GM23338 (cell line): ENCODE measurements around the gene SLC41A2. TPM values are rescaled to one million over a fixed set of nuclear protein-coding genes. Genes with fewer than 3 reads are reported as not detected.

ENCODE experiments used
- ATAC-seq: fragments of 200-7000 bp; cut with Tn5 transposase; 3 replicates; pipeline ENCODE4 v1.9.1; 2020
- DNase-seq: peaks from one replicate; pipeline ENCODE4 v3.0.0-alpha.2; 2015; ENCODE audit warnings: low spot score
- H2AFZ ChIP-seq: fragments of 200-600 bp; sonication (generic); 2 replicates; pipeline ENCODE4 v1.8.0; 2016; ENCODE audit warnings: antibody characterized with exemption, mild to moderate bottlenecking, moderate library complexity
- H3F3A ChIP-seq: fragments of 200-600 bp; sonication (generic); replicated peaks from 2 replicates; pipeline ENCODE4 v1.8.0; 2017; ENCODE audit warnings: antibody characterized with exemption, mixed run types, low read depth
- H3K27ac ChIP-seq: fragments of 200-600 bp; sonication (generic); 2 replicates; pipeline ENCODE4 v1.6.1; 2016; ENCODE audit warnings: low read depth
- H3K27me3 ChIP-seq: fragments of 200-600 bp; sonication (generic); 2 replicates; pipeline ENCODE4 v1.8.0; 2016; ENCODE audit warnings: mild to moderate bottlenecking, mixed run types, moderate library complexity; ENCODE audit not compliant: insufficient read depth
- H3K36me3 ChIP-seq: fragments of 200-600 bp; sonication (generic); 2 replicates; pipeline ENCODE4 v1.8.0; 2016; ENCODE audit warnings: mild to moderate bottlenecking; ENCODE audit not compliant: insufficient read depth
- H3K4me1 ChIP-seq: fragments of 200-600 bp; sonication (generic); 2 replicates; pipeline ENCODE4 v1.8.0; 2016; ENCODE audit warnings: mild to moderate bottlenecking, moderate library complexity; ENCODE audit not compliant: insufficient read depth
- H3K4me2 ChIP-seq: fragments of 200-600 bp; sonication (generic); 2 replicates; pipeline ENCODE4 v1.7.1; 2017; ENCODE audit warnings: mixed run types
- H3K4me3 ChIP-seq: fragments of 200-600 bp; sonication (generic); 2 replicates; pipeline ENCODE4 v1.6.1; 2016; ENCODE audit warnings: mixed run types
- H3K79me2 ChIP-seq: fragments of 200-600 bp; sonication (generic); replicated peaks from 2 replicates; pipeline ENCODE4 v1.8.0; 2017; ENCODE audit warnings: mild to moderate bottlenecking; ENCODE audit not compliant: insufficient read depth
- H3K9me2 ChIP-seq: fragments of 200-600 bp; sonication (generic); 2 replicates; pipeline ENCODE4 v1.8.0; 2017; ENCODE audit not compliant: insufficient read depth
- H4K20me1 ChIP-seq: fragments of 200-600 bp; sonication (generic); replicated peaks from 2 replicates; pipeline ENCODE4 v1.8.0; 2017; ENCODE audit warnings: mild to moderate bottlenecking; ENCODE audit not compliant: insufficient read depth
- H3K27ac Mint-ChIP-seq: 2 replicates; pipeline ENCODE4 v1.8.0; 2020; ENCODE audit warnings: inconsistent platforms, mild to moderate bottlenecking, moderate library complexity, mixed read lengths
- H3K27me3 Mint-ChIP-seq: 3 replicates; pipeline ENCODE4 v1.8.0; 2022; ENCODE audit warnings: low read depth, mild to moderate bottlenecking, moderate library complexity, mixed read lengths, inconsistent platforms; ENCODE audit not compliant: insufficient read depth, poor library complexity
- H3K36me3 Mint-ChIP-seq: 3 replicates; pipeline ENCODE4 v1.8.0; 2021; ENCODE audit warnings: low read depth, mild to moderate bottlenecking, inconsistent platforms, moderate library complexity, mixed read lengths
- H3K4me1 Mint-ChIP-seq: 3 replicates; pipeline ENCODE4 v1.8.0; 2020; ENCODE audit warnings: mild to moderate bottlenecking, inconsistent platforms, mixed read lengths
- H3K4me3 Mint-ChIP-seq: 3 replicates; pipeline ENCODE4 v1.8.0; 2021; ENCODE audit warnings: moderate library complexity, mild to moderate bottlenecking, inconsistent platforms, mixed read lengths
- H3K9me3 Mint-ChIP-seq: 3 replicates; pipeline ENCODE4 v1.8.0; 2020; ENCODE audit warnings: moderate library complexity, mild to moderate bottlenecking, inconsistent platforms, mixed read lengths
- CREB1 ChIP-seq: fragments of 250-450 bp; sonication (Bioruptor Pico); IDR thresholded peaks from 2 replicates; pipeline ENCODE4 v1.5.0; 2020; ENCODE audit warnings: low read depth, mild to moderate bottlenecking, moderate library complexity
- EZH2 ChIP-seq: fragments of 200-600 bp; sonication (generic); IDR thresholded peaks from one replicate; pipeline ENCODE4 v1.8.0; 2017; ENCODE audit warnings: antibody characterized with exemption, mild to moderate bottlenecking, low read depth; ENCODE audit not compliant: unreplicated experiment
- EZH2phosphoT487 ChIP-seq: fragments of 200-600 bp; sonication (generic); IDR thresholded peaks from one replicate; pipeline ENCODE4 v1.8.1; 2018; ENCODE audit warnings: antibody characterized with exemption; ENCODE audit not compliant: unreplicated experiment
- JUNB ChIP-seq: IDR thresholded peaks from one replicate; pipeline ENCODE4 v1.6.1; 2016; ENCODE audit warnings: antibody characterized with exemption; ENCODE audit not compliant: unreplicated experiment
- NANOG ChIP-seq: IDR thresholded peaks from 2 replicates; pipeline ENCODE4 v1.6.1; 2016; ENCODE audit warnings: antibody characterized with exemption, borderline replicate concordance
- POLR2AphosphoS5 ChIP-seq: IDR thresholded peaks from 2 replicates; pipeline ENCODE4 v1.6.1; 2016; ENCODE audit warnings: antibody characterized with exemption, low read depth
- REST ChIP-seq: IDR thresholded peaks from one replicate; pipeline ENCODE4 v1.6.1; 2018; ENCODE audit warnings: antibody characterized with exemption; ENCODE audit not compliant: unreplicated experiment
- STAT1 ChIP-seq: IDR thresholded peaks from one replicate; pipeline ENCODE4 v1.6.1; 2016; ENCODE audit warnings: antibody characterized with exemption; ENCODE audit not compliant: unreplicated experiment
- ZNF114 ChIP-seq: fragments of 250-450 bp; sonication (Bioruptor Pico); IDR thresholded peaks from 2 replicates; pipeline ENCODE4 v1.5.0; 2020; ENCODE audit warnings: mild to moderate bottlenecking, moderate library complexity
- ZNF331 ChIP-seq: fragments of 250-450 bp; sonication (Bioruptor Pico); IDR thresholded peaks from 2 replicates; pipeline ENCODE4 v1.5.0; 2020; ENCODE audit warnings: low read depth, mild to moderate bottlenecking, moderate library complexity
- polyA plus RNA-seq: library from polyadenylated mRNA; unstranded; fragments of >200 nt; fragmentation: Nextera tagmentation; extraction: Ambion mirVana; gene quantifications from 2 replicates; pipeline ENCODE4 v1.2.1, GENCODE V29; 2016
- total RNA-seq: library from RNA; depleted of rRNA; stranded (reverse); fragments of >200 nt; shearing (Covaris generic); gene quantifications from 2 replicates; pipeline ENCODE4 v1.2.3, GENCODE V29; 2014
- TF ChIP-seq, protein P1 (sequence below), 2 experiments: fragments of 200-600 bp in 1 of 2; sonication (generic) in 1 of 2; conservative IDR thresholded peaks; 2 replicates each; pipeline versions ENCODE4 v1.5.1 to v1.6.1; 2016 to 2017; ENCODE audit warnings: antibody characterized with exemption in 2 of 2, low read depth in 2 of 2, mild to moderate bottlenecking in 2 of 2, moderate library complexity in 1 of 2
- TF ChIP-seq, protein P2 (sequence below): fragments of 250-450 bp; sonication (Bioruptor Pico); IDR thresholded peaks from 2 replicates; pipeline ENCODE4 v1.5.0; 2020; ENCODE audit warnings: mild to moderate bottlenecking, moderate library complexity
- TF ChIP-seq, protein P3 (sequence below): IDR thresholded peaks from 2 replicates; pipeline ENCODE4 v1.6.1; 2016; ENCODE audit warnings: antibody characterized with exemption

SLC41A2 gene
- total and polyA plus RNA-seq, 2 experiments from 2014 or later = 1.5 to 6.8 TPM

- TF ChIP-seq STAT1 (no peak), JUNB (no peak), NANOG (no peak), EZH2phosphoT487 (no peak), POLR2AphosphoS5 (no peak), REST (no peak), CREB1 (CRISPR knock-in tag) (no peak), EZH2 (no peak), ZNF114 (CRISPR knock-in tag) (no peak), ZNF331 (CRISPR knock-in tag) (no peak)
- TF ChIP-seq, protein P1, sequence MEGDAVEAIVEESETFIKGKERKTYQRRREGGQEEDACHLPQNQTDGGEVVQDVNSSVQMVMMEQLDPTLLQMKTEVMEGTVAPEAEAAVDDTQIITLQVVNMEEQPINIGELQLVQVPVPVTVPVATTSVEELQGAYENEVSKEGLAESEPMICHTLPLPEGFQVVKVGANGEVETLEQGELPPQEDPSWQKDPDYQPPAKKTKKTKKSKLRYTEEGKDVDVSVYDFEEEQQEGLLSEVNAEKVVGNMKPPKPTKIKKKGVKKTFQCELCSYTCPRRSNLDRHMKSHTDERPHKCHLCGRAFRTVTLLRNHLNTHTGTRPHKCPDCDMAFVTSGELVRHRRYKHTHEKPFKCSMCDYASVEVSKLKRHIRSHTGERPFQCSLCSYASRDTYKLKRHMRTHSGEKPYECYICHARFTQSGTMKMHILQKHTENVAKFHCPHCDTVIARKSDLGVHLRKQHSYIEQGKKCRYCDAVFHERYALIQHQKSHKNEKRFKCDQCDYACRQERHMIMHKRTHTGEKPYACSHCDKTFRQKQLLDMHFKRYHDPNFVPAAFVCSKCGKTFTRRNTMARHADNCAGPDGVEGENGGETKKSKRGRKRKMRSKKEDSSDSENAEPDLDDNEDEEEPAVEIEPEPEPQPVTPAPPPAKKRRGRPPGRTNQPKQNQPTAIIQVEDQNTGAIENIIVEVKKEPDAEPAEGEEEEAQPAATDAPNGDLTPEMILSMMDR (conservative IDR thresholded peaks at IDR 0.05; ENCODE audit: low read depth in 2 of 2) = no peak
- TF ChIP-seq, protein P2, sequence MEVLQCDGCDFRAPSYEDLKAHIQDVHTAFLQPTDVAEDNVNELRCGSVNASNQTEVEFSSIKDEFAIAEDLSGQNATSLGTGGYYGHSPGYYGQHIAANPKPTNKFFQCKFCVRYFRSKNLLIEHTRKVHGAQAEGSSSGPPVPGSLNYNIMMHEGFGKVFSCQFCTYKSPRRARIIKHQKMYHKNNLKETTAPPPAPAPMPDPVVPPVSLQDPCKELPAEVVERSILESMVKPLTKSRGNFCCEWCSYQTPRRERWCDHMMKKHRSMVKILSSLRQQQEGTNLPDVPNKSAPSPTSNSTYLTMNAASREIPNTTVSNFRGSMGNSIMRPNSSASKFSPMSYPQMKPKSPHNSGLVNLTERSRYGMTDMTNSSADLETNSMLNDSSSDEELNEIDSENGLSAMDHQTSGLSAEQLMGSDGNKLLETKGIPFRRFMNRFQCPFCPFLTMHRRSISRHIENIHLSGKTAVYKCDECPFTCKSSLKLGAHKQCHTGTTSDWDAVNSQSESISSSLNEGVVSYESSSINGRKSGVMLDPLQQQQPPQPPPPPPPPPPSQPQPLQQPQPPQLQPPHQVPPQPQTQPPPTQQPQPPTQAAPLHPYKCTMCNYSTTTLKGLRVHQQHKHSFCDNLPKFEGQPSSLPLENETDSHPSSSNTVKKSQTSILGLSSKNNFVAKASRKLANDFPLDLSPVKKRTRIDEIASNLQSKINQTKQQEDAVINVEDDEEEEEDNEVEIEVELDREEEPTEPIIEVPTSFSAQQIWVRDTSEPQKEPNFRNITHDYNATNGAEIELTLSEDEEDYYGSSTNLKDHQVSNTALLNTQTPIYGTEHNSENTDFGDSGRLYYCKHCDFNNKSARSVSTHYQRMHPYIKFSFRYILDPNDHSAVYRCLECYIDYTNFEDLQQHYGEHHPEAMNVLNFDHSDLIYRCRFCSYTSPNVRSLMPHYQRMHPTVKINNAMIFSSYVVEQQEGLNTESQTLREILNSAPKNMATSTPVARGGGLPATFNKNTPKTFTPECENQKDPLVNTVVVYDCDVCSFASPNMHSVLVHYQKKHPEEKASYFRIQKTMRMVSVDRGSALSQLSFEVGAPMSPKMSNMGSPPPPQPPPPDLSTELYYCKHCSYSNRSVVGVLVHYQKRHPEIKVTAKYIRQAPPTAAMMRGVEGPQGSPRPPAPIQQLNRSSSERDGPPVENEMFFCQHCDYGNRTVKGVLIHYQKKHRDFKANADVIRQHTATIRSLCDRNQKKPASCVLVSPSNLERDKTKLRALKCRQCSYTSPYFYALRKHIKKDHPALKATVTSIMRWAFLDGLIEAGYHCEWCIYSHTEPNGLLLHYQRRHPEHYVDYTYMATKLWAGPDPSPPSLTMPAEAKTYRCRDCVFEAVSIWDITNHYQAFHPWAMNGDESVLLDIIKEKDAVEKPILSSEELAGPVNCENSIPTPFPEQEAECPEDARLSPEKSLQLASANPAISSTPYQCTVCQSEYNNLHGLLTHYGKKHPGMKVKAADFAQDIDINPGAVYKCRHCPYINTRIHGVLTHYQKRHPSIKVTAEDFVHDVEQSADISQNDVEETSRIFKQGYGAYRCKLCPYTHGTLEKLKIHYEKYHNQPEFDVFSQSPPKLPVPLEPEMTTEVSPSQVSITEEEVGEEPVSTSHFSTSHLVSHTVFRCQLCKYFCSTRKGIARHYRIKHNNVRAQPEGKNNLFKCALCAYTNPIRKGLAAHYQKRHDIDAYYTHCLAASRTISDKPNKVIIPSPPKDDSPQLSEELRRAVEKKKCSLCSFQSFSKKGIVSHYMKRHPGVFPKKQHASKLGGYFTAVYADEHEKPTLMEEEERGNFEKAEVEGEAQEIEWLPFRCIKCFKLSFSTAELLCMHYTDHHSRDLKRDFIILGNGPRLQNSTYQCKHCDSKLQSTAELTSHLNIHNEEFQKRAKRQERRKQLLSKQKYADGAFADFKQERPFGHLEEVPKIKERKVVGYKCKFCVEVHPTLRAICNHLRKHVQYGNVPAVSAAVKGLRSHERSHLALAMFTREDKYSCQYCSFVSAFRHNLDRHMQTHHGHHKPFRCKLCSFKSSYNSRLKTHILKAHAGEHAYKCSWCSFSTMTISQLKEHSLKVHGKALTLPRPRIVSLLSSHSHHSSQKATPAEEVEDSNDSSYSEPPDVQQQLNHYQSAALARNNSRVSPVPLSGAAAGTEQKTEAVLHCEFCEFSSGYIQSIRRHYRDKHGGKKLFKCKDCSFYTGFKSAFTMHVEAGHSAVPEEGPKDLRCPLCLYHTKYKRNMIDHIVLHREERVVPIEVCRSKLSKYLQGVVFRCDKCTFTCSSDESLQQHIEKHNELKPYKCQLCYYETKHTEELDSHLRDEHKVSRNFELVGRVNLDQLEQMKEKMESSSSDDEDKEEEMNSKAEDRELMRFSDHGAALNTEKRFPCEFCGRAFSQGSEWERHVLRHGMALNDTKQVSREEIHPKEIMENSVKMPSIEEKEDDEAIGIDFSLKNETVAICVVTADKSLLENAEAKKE = no peak
- TF ChIP-seq, protein P3, sequence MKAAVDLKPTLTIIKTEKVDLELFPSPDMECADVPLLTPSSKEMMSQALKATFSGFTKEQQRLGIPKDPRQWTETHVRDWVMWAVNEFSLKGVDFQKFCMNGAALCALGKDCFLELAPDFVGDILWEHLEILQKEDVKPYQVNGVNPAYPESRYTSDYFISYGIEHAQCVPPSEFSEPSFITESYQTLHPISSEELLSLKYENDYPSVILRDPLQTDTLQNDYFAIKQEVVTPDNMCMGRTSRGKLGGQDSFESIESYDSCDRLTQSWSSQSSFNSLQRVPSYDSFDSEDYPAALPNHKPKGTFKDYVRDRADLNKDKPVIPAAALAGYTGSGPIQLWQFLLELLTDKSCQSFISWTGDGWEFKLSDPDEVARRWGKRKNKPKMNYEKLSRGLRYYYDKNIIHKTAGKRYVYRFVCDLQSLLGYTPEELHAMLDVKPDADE = no peak
- Mint-ChIP-seq H3K9me3 (peaks cover 19% of the 10 kb centered on the region), H3K27ac (no peak overlapping the region)
These were observed 16.0 kb downstream of the SLC41A2 start for GRCh38 chr12:104942075-104942474.

More at GRCh38 chr12:104942075-104942474, 16.0 kb downstream of the SLC41A2 start:
- H3K36me3 ChIP-seq = no peaks in the 10 kb centered on the region
- ATAC-seq = no peak
- no peak overlapping the region for H3K4me3 Mint-ChIP-seq
- H3K27me3 ChIP-seq = no peaks in the 10 kb centered on the region
- no peak overlapping the region for H3K4me2 ChIP-seq
- no peaks in the 10 kb centered on the region for H3K4me1 Mint-ChIP-seq
- no peaks in the 10 kb centered on the region for H4K20me1 ChIP-seq
- H3K36me3 Mint-ChIP-seq = peaks cover 14% of the 10 kb centered on the region
- no peak overlapping the region for H2AFZ ChIP-seq
- no peaks in the 10 kb centered on the region for H3K79me2 ChIP-seq
- no peak overlapping the region for H3K4me3 ChIP-seq
- H3F3A ChIP-seq = no peaks in the 10 kb centered on the region
- peaks cover 4% of the 10 kb centered on the region; the same call in 1 of the 2 replicates for H3K9me2 ChIP-seq
- no peak for DNase-seq
- H3K27ac ChIP-seq = no peak overlapping the region
- peaks cover 4% of the 10 kb centered on the region for H3K27me3 Mint-ChIP-seq
- no peaks in the 10 kb centered on the region for H3K4me1 ChIP-seq
